WERI-Rb-1 (cell line): ENCODE results near the gene SMC5.

Experiments used
- DNase-seq: peaks from one replicate; pipeline ENCODE4 v3.0.0-alpha.2; 2020
- H3K27ac ChIP-seq: fragments of 250-450 bp; sonication (Bioruptor Pico); 2 replicates; pipeline ENCODE4 v1.5.1; 2020; ENCODE audit warnings: mild to moderate bottlenecking, moderate library complexity
- H3K27me3 ChIP-seq: fragments of 250-450 bp; sonication (Bioruptor Pico); 2 replicates; pipeline ENCODE4 v1.5.1; 2021; ENCODE audit warnings: mild to moderate bottlenecking, low read depth, moderate library complexity; ENCODE audit not compliant: insufficient read depth, severe bottlenecking
- H3K36me3 ChIP-seq: fragments of 250-450 bp; sonication (Bioruptor Pico); 2 replicates; pipeline ENCODE4 v1.5.1; 2020; ENCODE audit warnings: mild to moderate bottlenecking, moderate library complexity
- H3K4me3 ChIP-seq: 2 replicates; pipeline ENCODE4 v1.5.1; 2011; ENCODE audit warnings: low read depth, mild to moderate bottlenecking, control low read depth, low read length
- H3K9me3 ChIP-seq: fragments of 250-450 bp; sonication (Bioruptor Pico); 2 replicates; pipeline ENCODE4 v1.5.1; 2021; ENCODE audit warnings: mild to moderate bottlenecking, moderate library complexity; ENCODE audit not compliant: severe bottlenecking
- TF ChIP-seq, protein P1 (sequence below): IDR thresholded peaks from 2 replicates; pipeline ENCODE4 v1.5.1; 2011; ENCODE audit warnings: low read depth, mild to moderate bottlenecking, control low read depth, inconsistent platforms, low read length

The SMC5 gene

DNA sequence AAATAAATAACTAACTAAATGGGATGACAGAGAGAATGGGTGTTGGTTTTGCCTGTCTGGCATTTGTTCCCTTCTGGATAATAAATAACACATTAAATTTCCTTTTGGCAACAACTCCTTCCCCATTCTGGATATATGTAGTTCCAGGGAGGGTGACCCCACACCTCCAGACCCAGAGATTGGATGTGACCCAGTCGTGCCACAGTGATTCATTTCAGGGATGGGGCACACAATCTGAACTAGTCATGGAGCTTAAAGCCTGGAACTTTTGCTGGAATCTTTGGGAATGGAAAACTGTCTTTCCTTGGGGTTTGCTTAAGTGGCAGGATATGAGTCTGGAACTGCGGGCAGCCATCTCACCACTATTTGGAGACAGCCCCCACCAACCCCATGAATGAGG, 144.4 kb downstream of the SMC5 start:
- TF ChIP-seq, protein P1, sequence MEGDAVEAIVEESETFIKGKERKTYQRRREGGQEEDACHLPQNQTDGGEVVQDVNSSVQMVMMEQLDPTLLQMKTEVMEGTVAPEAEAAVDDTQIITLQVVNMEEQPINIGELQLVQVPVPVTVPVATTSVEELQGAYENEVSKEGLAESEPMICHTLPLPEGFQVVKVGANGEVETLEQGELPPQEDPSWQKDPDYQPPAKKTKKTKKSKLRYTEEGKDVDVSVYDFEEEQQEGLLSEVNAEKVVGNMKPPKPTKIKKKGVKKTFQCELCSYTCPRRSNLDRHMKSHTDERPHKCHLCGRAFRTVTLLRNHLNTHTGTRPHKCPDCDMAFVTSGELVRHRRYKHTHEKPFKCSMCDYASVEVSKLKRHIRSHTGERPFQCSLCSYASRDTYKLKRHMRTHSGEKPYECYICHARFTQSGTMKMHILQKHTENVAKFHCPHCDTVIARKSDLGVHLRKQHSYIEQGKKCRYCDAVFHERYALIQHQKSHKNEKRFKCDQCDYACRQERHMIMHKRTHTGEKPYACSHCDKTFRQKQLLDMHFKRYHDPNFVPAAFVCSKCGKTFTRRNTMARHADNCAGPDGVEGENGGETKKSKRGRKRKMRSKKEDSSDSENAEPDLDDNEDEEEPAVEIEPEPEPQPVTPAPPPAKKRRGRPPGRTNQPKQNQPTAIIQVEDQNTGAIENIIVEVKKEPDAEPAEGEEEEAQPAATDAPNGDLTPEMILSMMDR: no peak
- DNase-seq: no peak
- H3K36me3 ChIP-seq: no peaks in the 10 kb centered on the region

DNA sequence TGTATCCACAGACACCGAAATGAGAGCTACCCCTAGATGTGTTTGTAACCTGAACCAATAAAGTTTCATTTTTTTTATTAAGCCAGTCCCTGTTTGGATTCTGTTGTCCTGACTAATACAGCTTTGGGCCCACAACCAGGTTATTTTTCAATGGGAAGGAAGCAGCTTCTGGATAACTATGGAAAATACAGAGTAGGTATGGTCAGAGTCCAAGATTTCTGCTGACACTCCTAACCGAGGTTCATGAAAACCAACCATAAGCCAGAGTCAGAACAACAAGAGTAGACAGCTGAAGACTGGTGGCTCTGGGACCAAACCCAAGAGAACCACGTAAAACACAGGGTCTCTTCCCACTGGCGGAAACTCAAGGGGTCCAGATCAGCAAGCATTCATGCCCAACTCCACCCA, 144.8 kb downstream of the SMC5 start:
- H3K9me3 ChIP-seq: no peaks in the 10 kb centered on the region
- H3K4me3 ChIP-seq: no peak overlapping the region
- TF ChIP-seq, protein P1: no peak
- no peak overlapping the region for H3K27ac ChIP-seq
- no peak for DNase-seq
- H3K27me3 ChIP-seq: no peaks in the 10 kb centered on the region
- H3K36me3 ChIP-seq: no peaks in the 10 kb centered on the region

More for the DNA sequence above, 144.4 kb downstream of the SMC5 start:
- H3K9me3 ChIP-seq: no peaks in the 10 kb centered on the region
- H3K4me3 ChIP-seq: no peak overlapping the region
- no peak overlapping the region for H3K27ac ChIP-seq
- H3K27me3 ChIP-seq: no peaks in the 10 kb centered on the region

- TF ChIP-seq, protein P1: no peak
- Histone ChIP-seq H3K4me3 (no peak overlapping the region), H3K9me3 (no peaks in the 10 kb centered on the region), H3K27me3 (no peaks in the 10 kb centered on the region), H3K27ac (no peak overlapping the region), H3K36me3 (no peaks in the 10 kb centered on the region)
- no peak for DNase-seq
These were observed 145.5 kb downstream of the SMC5 start for GRCh38 chr9:70404261-70404660.
